WTC11 (cell line): ENCODE results near the gene SCAND1. TPM values are rescaled to one million over a fixed set of nuclear protein-coding genes. Genes with fewer than 3 reads are reported as not detected.
A peak's percentile ranks its signal among the peaks of the same experiment; 100 is the strongest.

ENCODE experiments used
- ATAC-seq: fragments of 200-7000 bp; cut with Tn5 transposase; 2 replicates; pipeline ENCODE4 v1.10.0; 2021; ENCODE audit warnings: mild to moderate bottlenecking, moderate library complexity
- CTCF ChIA-PET: fragments of 300-600 bp; sonication (Branson Sonifier 250); formaldehyde crosslinking; loops from one replicate; lab custom pipeline; 2021; ENCODE audit warnings: antibody characterized with exemption; lab: Charles Lee
- POLR2A ChIA-PET: fragments of 350-600 bp; sonication (Branson Sonifier 250); formaldehyde crosslinking; loops from one replicate; lab custom pipeline; 2021; ENCODE audit warnings: antibody characterized with exemption; lab: Charles Lee
- DNase-seq: peaks from one replicate; pipeline ENCODE4 v3.0.0; 2021; ENCODE audit warnings: low spot score
- H3K27ac Mint-ChIP-seq: 2 replicates; pipeline ENCODE4 v1.8.0; 2021; ENCODE audit warnings: mixed read lengths
- H3K27me3 Mint-ChIP-seq: 2 replicates; pipeline ENCODE4 v1.8.0; 2021; ENCODE audit warnings: low read depth, mild to moderate bottlenecking, moderate library complexity, mixed read lengths
- H3K36me3 Mint-ChIP-seq: 2 replicates; pipeline ENCODE4 v1.8.0; 2021; ENCODE audit warnings: mixed read lengths
- H3K4me1 Mint-ChIP-seq: 2 replicates; pipeline ENCODE4 v1.8.0; 2022; ENCODE audit warnings: mixed read lengths
- H3K4me3 Mint-ChIP-seq: 2 replicates; pipeline ENCODE4 v1.8.0; 2021; ENCODE audit warnings: mild to moderate bottlenecking, moderate library complexity, mixed read lengths
- H3K9me3 Mint-ChIP-seq: 2 replicates; pipeline ENCODE4 v1.8.0; 2021; ENCODE audit warnings: mixed read lengths
- ATF1 ChIP-seq: sonication (generic); formaldehyde crosslinking; IDR thresholded peaks from 2 replicates; pipeline ENCODE4 v1.8.1; 2023; ENCODE audit warnings: mild to moderate bottlenecking, moderate library complexity, missing genetic modification reagents
- ATF3 ChIP-seq: sonication (generic); formaldehyde crosslinking; conservative IDR thresholded peaks from 2 replicates; pipeline ENCODE4 v1.8.1; 2022; ENCODE audit warnings: mild to moderate bottlenecking, missing genetic modification reagents
- ATF6 ChIP-seq: sonication (generic); formaldehyde crosslinking; IDR thresholded peaks from 2 replicates; pipeline ENCODE4 v1.8.1; 2023; ENCODE audit warnings: mild to moderate bottlenecking, missing genetic modification reagents
- CREM ChIP-seq: sonication (generic); formaldehyde crosslinking; IDR thresholded peaks from 2 replicates; pipeline ENCODE4 v1.8.1; 2022; ENCODE audit warnings: mild to moderate bottlenecking, missing genetic modification reagents, moderate library complexity
- EMX1 ChIP-seq: fragments of 250-450 bp; sonication (Bioruptor Pico); IDR thresholded peaks from 2 replicates; pipeline ENCODE4 v1.8.0; 2021; ENCODE audit warnings: mild to moderate bottlenecking
- GTF2I ChIP-seq: fragments of 250-450 bp; sonication (Bioruptor Pico); conservative IDR thresholded peaks from 2 replicates; pipeline ENCODE4 v1.4.0; 2021; ENCODE audit warnings: mild to moderate bottlenecking
- HMGA2 ChIP-seq: fragments of 250-450 bp; sonication (Bioruptor Pico); IDR thresholded peaks from 2 replicates; pipeline ENCODE4 v1.4.0; 2021; ENCODE audit warnings: mild to moderate bottlenecking, moderate library complexity
- MLX ChIP-seq: sonication (generic); formaldehyde crosslinking; IDR thresholded peaks from 2 replicates; pipeline ENCODE4 v1.8.1; 2023; ENCODE audit warnings: mild to moderate bottlenecking, missing genetic modification reagents, moderate library complexity
- OVOL2 ChIP-seq: fragments of 250-450 bp; sonication (Bioruptor Pico); IDR thresholded peaks from 2 replicates; pipeline ENCODE4 v1.9.0; 2021; ENCODE audit warnings: mild to moderate bottlenecking, borderline replicate concordance
- PREB ChIP-seq: sonication (generic); formaldehyde crosslinking; IDR thresholded peaks from 2 replicates; pipeline ENCODE4 v1.8.1; 2022; ENCODE audit warnings: mild to moderate bottlenecking, missing genetic modification reagents, moderate library complexity, borderline replicate concordance
- SMAD4 ChIP-seq: sonication (generic); formaldehyde crosslinking; IDR thresholded peaks from 2 replicates; pipeline ENCODE4 v1.8.0; 2022; ENCODE audit warnings: mild to moderate bottlenecking, missing genetic modification reagents
- SP1 ChIP-seq: sonication (generic); formaldehyde crosslinking; conservative IDR thresholded peaks from 2 replicates; pipeline ENCODE4 v1.8.1; 2022; ENCODE audit warnings: missing genetic modification reagents
- TEAD1 ChIP-seq: sonication (generic); formaldehyde crosslinking; IDR thresholded peaks from 2 replicates; pipeline ENCODE4 v1.8.0; 2022; ENCODE audit warnings: mild to moderate bottlenecking, missing genetic modification reagents
- total RNA-seq: library from RNA; stranded (reverse); gene quantifications from 3 replicates; pipeline ENCODE4 v1.2.3, GENCODE V29; 2021
- TF ChIP-seq, protein P1 (sequence below): sonication (generic); formaldehyde crosslinking; IDR thresholded peaks from 2 replicates; pipeline ENCODE4 v1.8.0; 2022; ENCODE audit warnings: mild to moderate bottlenecking, missing genetic modification reagents
- TF ChIP-seq, protein P2 (sequence below): sonication (generic); formaldehyde crosslinking; IDR thresholded peaks from 2 replicates; pipeline ENCODE4 v1.8.0; 2022; ENCODE audit warnings: mild to moderate bottlenecking, missing genetic modification reagents
- TF ChIP-seq, protein P3 (sequence below): fragments of 250-450 bp; sonication (Bioruptor Pico); IDR thresholded peaks from 2 replicates; pipeline ENCODE4 v1.9.0; 2021; ENCODE audit warnings: mild to moderate bottlenecking
- TF ChIP-seq, protein P4 (sequence below): sonication (generic); formaldehyde crosslinking; IDR thresholded peaks from 2 replicates; pipeline ENCODE4 v1.8.0; 2023; ENCODE audit warnings: mild to moderate bottlenecking, missing genetic modification reagents

The SCAND1 gene
- total RNA-seq, 1 experiment from 2014 or later = 103 TPM

GRCh38 chr20:35991142-35991771, 37.0 kb upstream of the SCAND1 start:
- POLR2A ChIA-PET = interaction anchor here (2.4 kb wide), 1 partner anchor 37 kb away, joined by 14 read pairs; the partner anchor contains the start of gene SCAND1
- ATAC-seq (no peak), DNase-seq (peak; percentile 36)
- no peak overlapping the region for H3K4me3 Mint-ChIP-seq
- CTCF ChIA-PET = interaction anchor here (0.5 to 6.1 kb wide), 35 partner anchors 9 to 665 kb away, joined by 3 to 366 read pairs (median 7); partner anchors contain the start of genes CNBD2, RBM39 and SCAND1
- peaks cover 10% of the 10 kb centered on the region for H3K4me1 Mint-ChIP-seq
- H3K27ac Mint-ChIP-seq = no peak overlapping the region
- H3K27me3 Mint-ChIP-seq = no peaks in the 10 kb centered on the region; the same call in 1 of the 2 replicates
- H3K9me3 Mint-ChIP-seq = no peaks in the 10 kb centered on the region
- TF ChIP-seq OVOL2 (CRISPR knock-in tag) (no peak), TEAD1 (no peak), HMGA2 (CRISPR knock-in tag) (no peak), ATF1 (no peak), GTF2I (CRISPR knock-in tag) (no peak), EMX1 (no peak), ATF3 (CRISPR knock-in tag) (no peak), CREM (CRISPR knock-in tag) (no peak), SP1 (CRISPR knock-in tag) (no peak), SMAD4 (CRISPR knock-in tag) (no peak)
- TF ChIP-seq, protein P1, sequence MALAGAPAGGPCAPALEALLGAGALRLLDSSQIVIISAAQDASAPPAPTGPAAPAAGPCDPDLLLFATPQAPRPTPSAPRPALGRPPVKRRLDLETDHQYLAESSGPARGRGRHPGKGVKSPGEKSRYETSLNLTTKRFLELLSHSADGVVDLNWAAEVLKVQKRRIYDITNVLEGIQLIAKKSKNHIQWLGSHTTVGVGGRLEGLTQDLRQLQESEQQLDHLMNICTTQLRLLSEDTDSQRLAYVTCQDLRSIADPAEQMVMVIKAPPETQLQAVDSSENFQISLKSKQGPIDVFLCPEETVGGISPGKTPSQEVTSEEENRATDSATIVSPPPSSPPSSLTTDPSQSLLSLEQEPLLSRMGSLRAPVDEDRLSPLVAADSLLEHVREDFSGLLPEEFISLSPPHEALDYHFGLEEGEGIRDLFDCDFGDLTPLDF (CRISPR knock-in tag) = no peak
- TF ChIP-seq, protein P2, sequence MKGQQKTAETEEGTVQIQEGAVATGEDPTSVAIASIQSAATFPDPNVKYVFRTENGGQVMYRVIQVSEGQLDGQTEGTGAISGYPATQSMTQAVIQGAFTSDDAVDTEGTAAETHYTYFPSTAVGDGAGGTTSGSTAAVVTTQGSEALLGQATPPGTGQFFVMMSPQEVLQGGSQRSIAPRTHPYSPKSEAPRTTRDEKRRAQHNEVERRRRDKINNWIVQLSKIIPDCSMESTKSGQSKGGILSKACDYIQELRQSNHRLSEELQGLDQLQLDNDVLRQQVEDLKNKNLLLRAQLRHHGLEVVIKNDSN (CRISPR knock-in tag) = no peak
- TF ChIP-seq, protein P3, sequence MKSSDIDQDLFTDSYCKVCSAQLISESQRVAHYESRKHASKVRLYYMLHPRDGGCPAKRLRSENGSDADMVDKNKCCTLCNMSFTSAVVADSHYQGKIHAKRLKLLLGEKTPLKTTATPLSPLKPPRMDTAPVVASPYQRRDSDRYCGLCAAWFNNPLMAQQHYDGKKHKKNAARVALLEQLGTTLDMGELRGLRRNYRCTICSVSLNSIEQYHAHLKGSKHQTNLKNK = no peak
- TF ChIP-seq, protein P4, sequence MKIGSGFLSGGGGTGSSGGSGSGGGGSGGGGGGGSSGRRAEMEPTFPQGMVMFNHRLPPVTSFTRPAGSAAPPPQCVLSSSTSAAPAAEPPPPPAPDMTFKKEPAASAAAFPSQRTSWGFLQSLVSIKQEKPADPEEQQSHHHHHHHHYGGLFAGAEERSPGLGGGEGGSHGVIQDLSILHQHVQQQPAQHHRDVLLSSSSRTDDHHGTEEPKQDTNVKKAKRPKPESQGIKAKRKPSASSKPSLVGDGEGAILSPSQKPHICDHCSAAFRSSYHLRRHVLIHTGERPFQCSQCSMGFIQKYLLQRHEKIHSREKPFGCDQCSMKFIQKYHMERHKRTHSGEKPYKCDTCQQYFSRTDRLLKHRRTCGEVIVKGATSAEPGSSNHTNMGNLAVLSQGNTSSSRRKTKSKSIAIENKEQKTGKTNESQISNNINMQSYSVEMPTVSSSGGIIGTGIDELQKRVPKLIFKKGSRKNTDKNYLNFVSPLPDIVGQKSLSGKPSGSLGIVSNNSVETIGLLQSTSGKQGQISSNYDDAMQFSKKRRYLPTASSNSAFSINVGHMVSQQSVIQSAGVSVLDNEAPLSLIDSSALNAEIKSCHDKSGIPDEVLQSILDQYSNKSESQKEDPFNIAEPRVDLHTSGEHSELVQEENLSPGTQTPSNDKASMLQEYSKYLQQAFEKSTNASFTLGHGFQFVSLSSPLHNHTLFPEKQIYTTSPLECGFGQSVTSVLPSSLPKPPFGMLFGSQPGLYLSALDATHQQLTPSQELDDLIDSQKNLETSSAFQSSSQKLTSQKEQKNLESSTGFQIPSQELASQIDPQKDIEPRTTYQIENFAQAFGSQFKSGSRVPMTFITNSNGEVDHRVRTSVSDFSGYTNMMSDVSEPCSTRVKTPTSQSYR = no peak
- H3K36me3 Mint-ChIP-seq = no peaks in the 10 kb centered on the region

GRCh38 chr20:35988910-35989463, 34.7 kb upstream of the SCAND1 start:
- CTCF ChIA-PET = interaction anchor here (0.6 to 5.9 kb wide), 2 partner anchors 35 to 465 kb away, joined by 3 to 103 read pairs; partner anchors contain the start of gene SCAND1
- no peak overlapping the region for H3K27ac Mint-ChIP-seq
- H3K4me3 Mint-ChIP-seq = no peak overlapping the region
- TF ChIP-seq ATF6 (no peak), PREB (CRISPR knock-in tag) (no peak), MLX (CRISPR knock-in tag) (no peak)
- TF ChIP-seq, protein P2 (CRISPR knock-in tag) = no peak
- no peaks in the 10 kb centered on the region for H3K36me3 Mint-ChIP-seq
- H3K9me3 Mint-ChIP-seq = no peaks in the 10 kb centered on the region
- no peak for DNase-seq
- peaks cover 13% of the 10 kb centered on the region for H3K4me1 Mint-ChIP-seq
- no peaks in the 10 kb centered on the region; the same call in none of the 2 replicates for H3K27me3 Mint-ChIP-seq
- ATAC-seq = no peak
- POLR2A ChIA-PET = no interaction called here
